HG02970 (cell line): ENCODE data around the gene SLC44A2.

Experiments
- ATAC-seq: cut with Tn5 transposase; IDR thresholded peaks from one replicate; pipeline ENCODE4 v1.9.1; 2021; ENCODE audit warnings: mild to moderate bottlenecking, moderate library complexity, moderate number of reproducible peaks; ENCODE audit not compliant: unreplicated experiment, low FRiP score

Gene SLC44A2

GRCh38 chr19:10612499-10613119 is 12.7 kb upstream of the SLC44A2 start:
- no peak for ATAC-seq

DNA sequence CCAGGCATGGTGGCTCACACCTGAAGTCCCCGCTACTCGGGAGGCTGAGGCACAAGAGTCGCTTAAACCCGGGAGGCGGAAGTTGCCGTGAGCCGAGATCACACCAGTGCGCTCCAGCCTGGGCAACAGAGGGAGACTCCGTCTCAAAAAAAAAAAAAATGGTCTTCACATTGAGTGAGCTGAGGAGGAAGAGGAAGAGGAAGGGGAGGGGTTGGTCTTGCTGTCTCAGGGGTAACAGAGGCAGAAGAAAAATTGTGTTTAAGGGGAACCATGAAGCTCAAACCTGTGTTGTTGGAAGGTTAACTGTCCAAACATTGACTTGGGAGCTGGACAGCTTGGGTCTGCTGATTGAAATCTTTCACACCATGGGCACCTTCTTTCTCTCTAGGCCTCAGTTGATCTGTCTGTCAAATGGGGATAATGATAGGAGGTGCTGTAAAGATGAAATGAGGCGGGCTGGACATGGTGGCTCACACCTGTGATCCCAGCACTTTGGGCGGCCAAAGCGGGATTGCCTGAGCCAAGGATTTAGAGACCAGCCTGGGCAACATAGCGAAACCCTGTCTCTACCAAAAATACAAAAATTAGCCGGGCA is 9.8 kb upstream of the SLC44A2 start:
- no peak for ATAC-seq

DNA sequence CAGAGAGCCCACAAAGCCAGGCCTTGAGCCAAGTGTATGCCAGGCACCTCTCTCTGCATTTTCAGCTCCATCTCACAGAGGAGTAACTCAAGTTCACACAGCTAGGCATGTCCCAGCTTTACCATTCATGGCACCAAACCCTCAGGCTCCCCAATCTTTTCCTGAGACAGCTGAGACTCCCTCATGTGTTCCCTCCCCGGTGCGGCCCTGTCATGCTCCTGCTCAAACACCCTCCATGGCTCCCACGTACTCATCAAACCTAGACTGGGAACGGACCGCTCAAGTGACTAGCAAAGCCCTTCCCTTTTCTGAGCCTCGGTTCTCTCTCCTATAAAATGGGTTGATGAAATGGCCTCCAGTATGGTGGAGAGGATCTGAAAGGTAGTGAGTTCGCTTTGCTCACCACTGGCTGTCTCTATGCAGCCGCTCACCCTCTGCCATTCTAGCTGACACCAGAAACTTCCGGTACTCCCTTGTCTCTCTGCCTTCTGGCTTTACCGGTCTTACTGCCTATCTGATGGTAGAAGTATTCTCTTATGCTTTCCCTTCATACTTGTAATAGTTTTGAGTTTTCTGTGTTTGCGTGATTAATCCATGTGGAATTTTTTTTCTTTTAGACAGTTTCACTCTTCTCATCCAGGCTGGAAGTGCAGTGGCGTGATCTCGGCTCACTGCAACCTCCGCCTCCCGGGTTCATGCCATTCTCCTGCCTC is 7.8 kb upstream of the SLC44A2 start:
- ATAC-seq: no peak

- ATAC-seq: no peak
Measured at GRCh38 chr19:10618846-10619245, 6.5 kb upstream of the SLC44A2 start.

DNA sequence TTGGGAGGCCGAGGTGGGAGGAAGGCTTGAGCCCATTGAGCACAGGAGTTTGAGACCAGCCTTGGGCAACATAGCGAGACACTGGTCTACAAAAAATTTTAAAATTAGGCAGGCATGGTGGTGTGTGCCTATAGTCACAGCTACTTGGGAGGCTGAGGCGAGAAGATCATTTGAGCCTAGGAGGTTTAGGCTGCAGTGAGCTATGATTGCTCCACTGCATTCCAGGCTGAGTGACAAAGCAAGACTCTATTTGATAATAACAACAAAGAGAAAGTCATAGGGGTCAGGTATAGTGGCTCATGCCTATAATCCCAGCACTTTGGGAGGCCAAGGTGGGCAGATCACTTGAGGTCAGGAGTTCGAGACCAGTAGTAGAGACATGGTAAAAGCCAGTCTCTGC is 4.6 kb upstream of the SLC44A2 start:
- no peak for ATAC-seq

GRCh38 chr19:10621966-10622365 is 3.4 kb upstream of the SLC44A2 start:
- ATAC-seq: no peak

- no peak for ATAC-seq
Measured at GRCh38 chr19:10624585-10624984, 768 bp upstream of the SLC44A2 start.

DNA sequence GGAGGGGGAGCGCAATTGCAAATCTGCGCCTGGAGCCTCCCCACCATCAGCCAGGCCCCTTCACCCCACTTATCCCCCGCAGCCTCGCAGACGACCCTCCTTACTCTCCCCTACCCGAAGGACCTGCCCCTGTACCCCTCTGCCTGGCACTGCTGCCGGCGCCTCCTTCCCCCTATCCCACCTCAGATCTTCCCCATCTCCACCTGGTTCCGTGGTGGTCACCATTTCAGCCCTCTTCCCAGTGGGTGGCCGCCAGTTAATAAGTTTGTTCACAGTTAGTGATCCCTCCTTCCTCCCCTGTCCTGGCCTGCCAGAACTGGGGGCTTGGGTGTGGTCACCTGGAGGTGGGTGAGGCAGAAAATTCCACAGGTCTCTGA is 397 bp downstream of the SLC44A2 start:
- no peak for ATAC-seq

- ATAC-seq: no peak
Measured at GRCh38 chr19:10631874-10632273, 6.5 kb downstream of the SLC44A2 start.

DNA sequence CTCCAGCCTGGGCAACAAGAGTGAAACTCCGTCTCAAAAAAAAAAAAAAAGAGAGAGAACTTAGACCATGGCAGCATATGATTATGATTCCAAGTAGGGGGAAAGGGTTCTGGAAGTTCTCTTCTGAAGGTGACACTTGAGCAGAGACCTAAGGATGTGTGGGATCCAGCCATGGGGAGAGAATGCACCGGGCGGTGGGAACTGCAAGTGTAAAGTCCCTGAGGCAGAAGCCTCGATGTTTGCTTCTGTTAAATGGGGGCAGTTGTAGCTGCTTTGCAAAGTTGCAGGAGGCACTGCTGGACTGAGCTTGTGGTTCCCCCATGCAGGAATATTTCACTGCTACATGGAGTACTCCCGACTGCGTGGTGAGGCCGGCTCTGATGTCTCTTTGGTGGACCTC is 9.1 kb downstream of the SLC44A2 start:
- no peak for ATAC-seq

DNA sequence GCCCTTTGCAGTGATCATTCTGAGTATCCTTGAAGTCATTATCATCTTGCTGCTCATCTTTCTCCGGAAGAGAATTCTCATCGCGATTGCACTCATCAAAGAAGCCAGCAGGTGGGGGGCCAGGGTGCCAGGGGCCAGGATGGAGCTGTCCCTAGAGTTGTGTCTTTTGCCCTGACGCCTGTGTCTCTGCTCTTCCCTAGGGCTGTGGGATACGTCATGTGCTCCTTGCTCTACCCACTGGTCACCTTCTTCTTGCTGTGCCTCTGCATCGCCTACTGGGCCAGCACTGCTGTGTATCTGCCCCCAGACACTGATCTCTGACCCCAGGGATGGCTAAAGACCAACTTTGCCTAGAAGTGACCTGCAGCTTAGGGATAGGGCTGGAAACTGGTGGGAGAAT is 9.6 kb downstream of the SLC44A2 start:
- no peak for ATAC-seq

DNA sequence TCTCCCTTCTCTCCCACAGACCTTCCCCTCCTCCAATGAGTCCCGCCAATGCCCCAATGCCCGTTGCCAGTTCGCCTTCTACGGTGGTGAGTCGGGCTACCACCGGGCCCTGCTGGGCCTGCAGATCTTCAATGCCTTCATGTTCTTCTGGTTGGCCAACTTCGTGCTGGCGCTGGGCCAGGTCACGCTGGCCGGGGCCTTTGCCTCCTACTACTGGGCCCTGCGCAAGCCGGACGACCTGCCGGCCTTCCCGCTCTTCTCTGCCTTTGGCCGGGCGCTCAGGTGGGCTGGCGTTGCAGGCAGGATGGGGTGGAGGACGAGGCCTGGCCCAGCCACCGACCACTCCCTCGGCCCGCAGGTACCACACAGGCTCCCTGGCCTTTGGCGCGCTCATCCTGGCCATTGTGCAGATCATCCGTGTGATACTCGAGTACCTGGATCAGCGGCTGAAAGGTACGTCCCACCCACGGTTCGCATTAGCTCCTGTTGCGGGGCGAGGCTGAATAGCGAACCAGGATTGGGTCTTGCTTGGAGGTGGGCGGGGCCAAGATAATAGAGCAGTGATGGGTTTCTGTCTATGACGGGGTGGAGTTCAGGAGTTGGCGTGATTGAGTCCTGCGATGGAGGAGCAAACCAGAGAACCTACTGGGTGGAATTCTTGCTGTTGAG is 11.1 kb downstream of the SLC44A2 start:
- ATAC-seq: no peak

DNA sequence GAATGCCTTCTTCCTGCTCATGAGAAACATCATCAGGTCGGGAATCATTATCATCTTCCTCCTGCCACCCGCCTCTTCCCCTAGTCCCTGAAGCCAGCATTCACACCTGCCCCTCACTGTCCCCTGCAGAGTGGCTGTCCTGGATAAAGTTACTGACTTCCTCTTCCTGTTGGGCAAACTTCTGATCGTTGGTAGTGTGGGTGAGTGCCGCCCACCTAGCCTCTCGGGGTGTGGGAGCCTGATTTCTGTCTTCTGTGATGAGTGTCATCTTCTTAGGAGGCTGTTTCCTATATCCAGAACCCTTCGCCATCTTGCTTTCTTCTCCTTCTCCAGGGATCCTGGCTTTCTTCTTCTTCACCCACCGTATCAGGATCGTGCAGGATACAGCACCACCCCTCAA is 12.5 kb downstream of the SLC44A2 start:
- ATAC-seq: no peak

DNA sequence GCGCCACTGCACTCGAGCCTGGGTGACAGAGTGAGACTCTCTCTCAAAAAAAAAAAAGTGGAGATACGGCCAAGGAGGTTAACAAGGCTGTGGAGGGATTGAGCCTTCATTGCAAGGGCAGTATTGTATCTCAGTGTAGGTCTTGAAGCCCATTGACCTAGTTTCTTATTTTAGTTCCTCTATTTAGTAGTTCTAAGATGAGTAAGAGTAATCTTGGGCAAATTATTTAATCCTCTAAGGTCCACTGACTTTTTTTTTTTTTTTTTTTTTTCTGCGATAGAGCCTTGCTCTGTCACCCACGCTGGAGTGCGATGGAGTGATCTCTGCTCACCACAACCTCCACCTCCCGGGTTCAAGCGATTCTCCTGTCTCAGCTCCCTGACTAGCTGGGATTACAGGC is 14.5 kb downstream of the SLC44A2 start:
- ATAC-seq: peak; percentile 46

DNA sequence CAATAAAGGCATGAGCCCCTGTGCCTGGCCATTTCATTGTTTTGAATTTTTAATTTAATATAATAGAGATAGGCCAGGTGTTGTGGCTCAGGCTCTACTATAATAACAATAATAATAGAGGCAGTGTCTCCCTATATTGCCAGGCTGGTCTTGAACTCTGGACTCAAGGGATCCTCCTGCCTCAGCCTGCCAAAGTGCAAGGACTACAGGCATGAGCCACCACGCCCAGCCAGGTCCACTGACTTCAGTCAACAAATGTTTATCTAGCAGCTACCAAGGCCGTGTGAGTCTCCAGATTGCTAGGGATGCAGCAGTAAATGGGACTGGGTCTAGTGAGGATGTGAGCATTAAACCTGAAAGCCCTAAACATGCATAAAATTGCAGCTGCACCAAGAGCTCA is 15.0 kb downstream of the SLC44A2 start:
- ATAC-seq: no peak

DNA sequence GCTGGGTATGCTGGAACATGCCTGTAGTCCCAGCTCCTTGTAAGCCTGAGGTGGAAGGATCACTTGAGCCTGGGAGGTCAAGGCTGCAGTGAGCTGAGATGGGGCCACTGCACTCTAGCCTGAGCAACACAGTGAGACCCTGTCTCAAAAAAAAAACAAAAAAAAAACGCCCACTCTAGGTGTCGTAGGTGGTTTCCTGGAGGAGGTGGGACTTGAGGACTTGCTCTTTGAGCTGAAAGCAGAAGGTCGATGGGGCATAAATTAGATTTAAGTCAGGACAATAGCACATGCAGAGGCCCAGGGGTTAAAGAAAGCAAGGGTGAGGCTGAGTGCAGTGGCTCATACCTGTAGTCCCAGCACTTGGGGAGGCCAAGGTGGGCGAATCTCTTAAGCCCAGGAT is 15.9 kb downstream of the SLC44A2 start:
- no peak for ATAC-seq

- no peak for ATAC-seq
Measured at GRCh38 chr19:10642473-10643171, 17.3 kb downstream of the SLC44A2 start.

DNA sequence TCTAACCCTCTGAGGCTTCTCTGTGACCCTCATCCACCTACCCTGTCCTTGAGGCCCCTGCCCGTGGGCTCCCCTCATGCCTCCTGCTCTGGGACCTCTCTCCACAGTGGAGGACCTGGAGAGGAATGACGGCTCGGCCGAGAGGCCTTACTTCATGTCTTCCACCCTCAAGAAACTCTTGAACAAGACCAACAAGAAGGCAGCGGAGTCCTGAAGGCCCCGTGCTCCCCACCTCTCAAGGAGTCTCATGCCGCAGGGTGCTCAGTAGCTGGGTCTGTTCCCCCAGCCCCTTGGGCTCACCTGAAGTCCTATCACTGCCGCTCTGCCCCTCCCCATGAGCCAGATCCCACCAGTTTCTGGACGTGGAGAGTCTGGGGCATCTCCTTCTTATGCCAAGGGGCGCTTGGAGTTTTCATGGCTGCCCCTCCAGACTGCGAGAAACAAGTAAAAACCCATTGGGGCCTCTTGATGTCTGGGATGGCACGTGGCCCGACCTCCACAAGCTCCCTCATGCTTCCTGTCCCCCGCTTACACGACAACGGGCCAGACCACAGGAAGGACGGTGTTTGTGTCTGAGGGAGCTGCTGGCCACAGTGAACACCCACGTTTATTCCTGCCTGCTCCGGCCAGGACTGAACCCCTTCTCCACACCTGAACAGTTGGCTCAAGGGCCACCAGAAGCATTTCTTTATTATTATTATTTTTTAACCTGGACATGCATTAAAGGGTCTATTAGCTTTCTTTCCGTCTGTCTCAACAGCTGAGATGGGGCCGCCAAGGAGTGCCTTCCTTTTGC is 18.0 kb downstream of the SLC44A2 start:
- ATAC-seq: no peak

GRCh38 chr19:10643968-10644259 is 18.6 kb downstream of the SLC44A2 start:
- ATAC-seq: no peak

DNA sequence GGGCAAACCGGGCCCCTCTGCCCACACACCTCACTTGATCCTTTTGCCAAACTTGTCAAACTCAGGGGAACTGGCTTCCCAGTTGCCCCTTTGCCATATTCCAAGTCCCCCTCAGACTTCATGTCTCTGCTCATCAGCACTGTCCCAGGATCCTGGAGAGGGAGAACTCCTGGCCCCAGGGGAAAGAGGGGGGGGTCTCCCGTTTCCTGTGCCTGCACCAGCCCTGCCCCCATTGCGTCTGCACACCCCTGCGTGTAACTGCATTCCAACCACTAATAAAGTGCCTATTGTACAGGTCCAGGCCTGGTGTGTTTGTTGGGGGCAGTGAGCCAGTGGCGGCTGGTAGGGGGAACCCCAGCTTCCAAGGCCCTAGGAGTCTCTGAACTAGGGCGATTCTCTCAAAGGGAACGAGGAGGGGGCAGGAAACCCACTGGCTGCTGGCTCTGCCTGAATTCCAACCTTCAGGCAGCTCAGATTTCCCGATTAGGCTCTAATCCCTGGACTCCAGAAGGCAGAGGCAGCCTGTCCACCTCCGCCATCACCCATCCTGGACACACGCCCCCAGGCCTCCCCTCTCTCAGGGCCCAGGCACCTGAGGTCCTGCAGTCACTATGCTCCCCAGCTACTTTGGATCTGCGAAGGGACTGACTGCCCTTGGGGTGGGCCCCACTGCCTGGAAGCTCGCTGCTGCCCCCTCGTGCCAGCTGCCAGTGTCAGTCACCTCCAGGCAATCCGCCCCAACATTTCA is 19.1 kb downstream of the SLC44A2 start:
- no peak for ATAC-seq
